GM12864 (cell line): ENCODE data around the gene ZNF57.
"Not testable (repeated sequence)": the region's sequence is repeated elsewhere in the genome, so short reads cannot be mapped to it uniquely, and the experiment has no call there.

Experiments used
- DNase-seq: peaks from one replicate; pipeline ENCODE4 v3.0.0-alpha.2; 2011; ENCODE audit warnings: low read depth
- H3K4me3 ChIP-seq: 2 replicates; pipeline ENCODE4 v1.5.1; 2011; ENCODE audit warnings: mild to moderate bottlenecking, low read depth, low read length, control low read depth
- CTCF ChIP-seq: IDR thresholded peaks from 2 replicates; pipeline ENCODE4 v1.5.1; 2011; ENCODE audit warnings: low read depth, mild to moderate bottlenecking, moderate library complexity, low read length, control low read depth, inconsistent platforms; ENCODE audit errors: missing control alignments

The ZNF57 gene

GRCh38 chr19:2923510-2923909, 22.8 kb downstream of the ZNF57 start:
- H3K4me3 ChIP-seq = no peak overlapping the region
- no peak for DNase-seq
- no peak for TF ChIP-seq CTCF

GRCh38 chr19:2926341-2927031, 25.8 kb downstream of the ZNF57 start:
- DNase-seq = no peak
- no peak for TF ChIP-seq CTCF
- H3K4me3 ChIP-seq = no peak overlapping the region

- no peak for DNase-seq
- H3K4me3 ChIP-seq = no peak overlapping the region
- TF ChIP-seq CTCF = no peak
Observed at GRCh38 chr19:2927032-2927430, 26.3 kb downstream of the ZNF57 start.

GRCh38 chr19:2933490-2933910, 32.8 kb downstream of the ZNF57 start:
- TF ChIP-seq CTCF = no peak

GRCh38 chr19:2935863-2936262, 35.1 kb downstream of the ZNF57 start:
- DNase-seq, H3K4me3 ChIP-seq: not testable (repeated sequence)

More at GRCh38 chr19:2933490-2933910, 32.8 kb downstream of the ZNF57 start:
- DNase-seq = no peak
- no peak overlapping the region for H3K4me3 ChIP-seq

- TF ChIP-seq CTCF = no peak
- no peak for DNase-seq
- H3K4me3 ChIP-seq = no peak overlapping the region
Observed at GRCh38 chr19:2942928-2943640, 42.4 kb downstream of the ZNF57 start.

- no peak for TF ChIP-seq CTCF
- peak overlapping the region; percentile 79 for H3K4me3 ChIP-seq
- DNase-seq = no peak
Observed at GRCh38 chr19:2944403-2944774, 43.7 kb downstream of the ZNF57 start.
